ENCODE results near the gene IGF2BP1.

The IGF2BP1 gene

GRCh38 chr17:49015179-49015923 lies 18.2 kb downstream of the IGF2BP1 start:
- no peak for TF ChIP-seq CTCF (IDR thresholded peaks at IDR 0.05; ENCODE audit: insufficient read depth, missing control alignments)
- FAIRE-seq (no peak), DNase-seq (ENCODE audit: insufficient read length, low spot score) (no peak)

- DNase-seq (ENCODE audit: insufficient read length, low spot score) (no peak), FAIRE-seq (no peak)
Measured at GRCh38 chr17:49015924-49016774, 19.0 kb downstream of the IGF2BP1 start.

GRCh38 chr17:49016775-49017463 lies 19.7 kb downstream of the IGF2BP1 start:
- FAIRE-seq (no peak), DNase-seq (ENCODE audit: insufficient read length, low spot score) (no peak)
- no peak for TF ChIP-seq CTCF (IDR thresholded peaks at IDR 0.05; ENCODE audit: insufficient read depth, missing control alignments)

More at GRCh38 chr17:49015924-49016774, 19.0 kb downstream of the IGF2BP1 start:
- no peak for TF ChIP-seq CTCF (IDR thresholded peaks at IDR 0.05; ENCODE audit: insufficient read depth, missing control alignments)

- FAIRE-seq (no peak), DNase-seq (ENCODE audit: insufficient read length, low spot score) (no peak)
- TF ChIP-seq CTCF (IDR thresholded peaks at IDR 0.05; ENCODE audit: insufficient read depth, missing control alignments): no peak
Measured at GRCh38 chr17:49018116-49018612, 21.0 kb downstream of the IGF2BP1 start.

- no peak for TF ChIP-seq CTCF (IDR thresholded peaks at IDR 0.05; ENCODE audit: insufficient read depth, missing control alignments)
- FAIRE-seq (no peak), DNase-seq (ENCODE audit: insufficient read length, low spot score) (no peak)
Measured at GRCh38 chr17:49018748-49019147, 21.6 kb downstream of the IGF2BP1 start.

- TF ChIP-seq CTCF (IDR thresholded peaks at IDR 0.05; ENCODE audit: insufficient read depth, missing control alignments): no peak
- FAIRE-seq (no peak), DNase-seq (ENCODE audit: insufficient read length, low spot score) (no peak)
Measured at GRCh38 chr17:49020609-49021008, 23.4 kb downstream of the IGF2BP1 start.
